DMS53 (cell line): ENCODE data around the gene BTBD8.
A peak's percentile ranks its signal among the peaks of the same experiment; 100 is the strongest.
"Not testable (repeated sequence)": the region's sequence is repeated elsewhere in the genome, so short reads cannot be mapped to it uniquely, and the experiment has no call there.

ENCODE experiments used
- DNase-seq: peaks from one replicate; lab custom pipeline; 2025; lab: John Stamatoyannopoulos, UW

BTBD8 gene

DNA sequence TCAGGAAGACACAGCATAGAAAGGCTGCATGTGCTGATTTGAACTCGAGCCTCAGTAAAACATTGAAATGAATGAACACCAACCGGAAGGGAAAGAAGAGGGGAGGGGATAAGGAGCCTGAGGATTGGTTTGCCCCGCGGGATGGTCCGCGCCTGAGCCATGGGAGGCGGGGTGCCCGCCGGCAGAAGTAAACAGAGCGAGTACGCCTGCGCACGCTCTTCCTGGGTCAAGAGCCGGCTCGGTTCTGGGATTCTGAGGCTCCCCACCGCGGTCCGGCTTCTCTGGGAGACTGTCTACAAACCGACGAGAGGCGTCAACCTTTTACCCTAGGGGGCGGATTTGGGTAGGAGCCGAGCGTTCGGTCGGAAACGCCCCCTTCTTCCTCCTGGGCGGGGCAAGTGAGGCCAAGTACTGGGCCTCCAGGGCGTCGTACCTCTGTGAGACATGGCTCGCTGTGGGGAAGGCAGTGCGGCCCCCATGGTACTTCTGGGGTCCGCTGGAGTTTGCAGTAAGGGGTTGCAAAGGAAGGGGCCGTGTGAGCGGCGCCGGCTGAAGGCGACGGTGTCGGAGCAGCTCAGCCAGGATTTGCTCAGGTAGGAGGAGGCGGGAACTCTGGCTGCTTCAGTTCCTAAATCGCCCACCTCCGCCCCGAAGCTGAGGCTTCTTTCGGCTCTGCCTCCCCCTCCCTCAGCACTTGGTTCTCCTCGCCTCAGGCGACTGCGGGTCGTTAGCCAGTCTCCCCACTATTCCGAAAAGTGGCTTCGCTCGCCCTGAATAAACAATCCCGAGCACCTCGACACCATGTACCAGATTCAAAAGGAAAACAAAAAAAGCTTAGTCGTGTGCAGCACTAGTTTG is at the start of gene BTBD8:
TSS of gene BTBD8 (plus strand) at position 218 of the 858 bp plus-strand sequence. CDS start at position 445, 227 bp downstream.
- peak; percentile 95 for DNase-seq

DNA sequence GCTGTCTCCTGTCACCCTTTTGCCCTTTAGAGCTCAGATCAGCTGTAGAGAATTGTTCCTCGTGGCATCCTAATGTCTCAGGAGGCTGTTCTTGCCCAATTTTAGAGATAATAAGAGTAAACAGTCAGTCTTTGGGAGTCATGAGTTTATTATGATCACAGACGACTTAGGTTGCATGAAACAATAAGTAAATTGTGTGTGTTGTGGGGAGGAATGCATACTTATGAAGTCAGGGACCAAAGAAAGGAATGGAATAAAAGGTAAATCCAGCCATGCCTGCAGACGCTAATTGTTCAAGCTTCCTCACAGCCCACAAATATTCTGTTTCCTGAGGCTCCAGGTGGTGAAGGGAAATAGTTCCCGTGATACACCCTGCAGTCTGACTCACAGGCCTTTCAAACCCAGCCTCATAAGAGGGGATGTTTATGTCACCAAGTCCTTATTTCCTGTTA is 49.5 kb upstream of the BTBD8 start:
- peak; percentile 94 for DNase-seq

DNA sequence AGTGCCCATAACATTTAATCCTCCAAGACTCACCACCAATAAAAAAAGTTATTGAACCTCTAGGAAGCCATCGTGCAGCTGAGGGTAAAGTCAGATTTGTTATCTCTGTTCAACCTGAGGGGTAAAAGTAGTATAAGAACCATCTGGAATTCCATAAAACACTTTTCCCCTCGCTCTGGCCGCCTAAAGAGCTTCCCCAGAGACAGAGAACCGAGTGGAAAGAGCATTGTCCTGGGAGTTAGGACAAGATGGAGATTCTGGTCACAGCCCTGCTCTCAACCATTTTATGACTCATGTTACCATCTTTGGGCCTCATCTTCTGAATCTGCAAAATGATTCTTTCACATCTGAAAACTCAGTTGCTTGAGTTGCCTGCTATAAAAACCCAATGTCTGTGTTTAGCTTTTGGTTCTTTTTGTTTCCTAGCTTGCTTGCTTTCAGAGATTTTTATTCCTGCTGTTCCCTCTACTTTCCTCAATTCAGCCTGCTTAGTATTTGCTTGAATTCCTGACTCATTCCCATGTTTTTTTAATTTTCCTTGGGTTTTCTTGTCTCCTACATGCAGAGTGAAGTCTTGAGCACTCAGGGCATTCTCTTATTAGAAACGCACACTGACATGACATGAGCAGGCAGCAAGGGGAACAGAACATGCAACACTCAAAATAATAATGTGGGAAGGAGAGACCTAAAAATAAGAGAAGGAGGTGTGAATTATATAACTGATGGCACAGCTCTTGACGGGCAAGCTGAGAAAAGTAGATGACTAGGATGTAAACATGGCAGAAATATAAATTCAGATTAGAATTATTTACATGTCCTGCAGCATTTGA is 48.6 kb upstream of the BTBD8 start:
- no peak for DNase-seq

DNA sequence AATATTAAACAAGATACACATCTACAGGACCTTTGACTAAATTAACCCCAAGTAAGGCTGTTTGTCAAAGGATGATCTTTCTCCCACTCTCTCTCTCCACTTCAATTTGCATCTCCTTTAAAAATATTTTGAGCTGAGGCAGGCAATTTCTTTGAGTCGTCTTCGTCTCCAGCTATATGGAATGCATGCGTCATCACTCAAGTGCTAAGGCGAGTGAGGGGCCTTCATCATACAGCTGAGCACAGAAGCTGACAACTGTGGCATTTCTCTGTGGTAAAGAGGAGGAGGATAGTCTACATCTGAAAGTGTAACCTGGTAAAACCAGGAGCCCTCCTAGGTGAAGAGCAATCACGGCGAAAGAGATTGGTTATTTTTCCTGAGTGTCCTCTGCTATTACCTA is 42.7 kb upstream of the BTBD8 start:
- DNase-seq, result no peak

DNA sequence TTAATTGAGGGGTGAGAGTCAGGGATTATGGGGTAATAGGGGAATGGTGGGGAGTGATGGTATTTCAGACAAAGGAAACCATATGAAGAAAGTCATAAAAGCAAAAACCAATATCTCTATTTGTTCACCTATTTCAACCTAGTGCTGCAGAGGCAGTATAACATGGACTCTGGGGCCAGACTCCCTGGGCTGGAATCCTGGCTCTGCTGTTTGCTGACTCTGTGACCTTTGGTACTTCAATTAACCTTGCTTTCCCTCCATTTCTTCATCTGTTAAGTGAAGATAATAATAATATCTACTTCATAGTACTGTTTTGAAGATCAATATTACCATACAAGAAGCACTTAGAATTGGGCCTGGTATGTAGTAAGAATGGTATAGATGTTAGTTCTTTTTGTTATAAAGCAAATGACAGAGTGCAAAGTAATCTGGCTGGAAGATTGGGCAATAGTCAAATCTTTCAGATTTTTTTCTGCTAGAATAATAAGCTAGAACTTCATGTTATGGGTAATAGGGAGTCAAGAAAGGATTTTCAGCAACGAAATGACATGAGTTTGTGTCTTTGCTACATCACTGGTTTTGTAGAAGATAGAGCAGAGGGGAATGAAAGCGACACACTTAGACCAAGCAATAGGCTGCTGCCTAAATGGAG is 41.3 kb upstream of the BTBD8 start:
- no peak for DNase-seq

DNA sequence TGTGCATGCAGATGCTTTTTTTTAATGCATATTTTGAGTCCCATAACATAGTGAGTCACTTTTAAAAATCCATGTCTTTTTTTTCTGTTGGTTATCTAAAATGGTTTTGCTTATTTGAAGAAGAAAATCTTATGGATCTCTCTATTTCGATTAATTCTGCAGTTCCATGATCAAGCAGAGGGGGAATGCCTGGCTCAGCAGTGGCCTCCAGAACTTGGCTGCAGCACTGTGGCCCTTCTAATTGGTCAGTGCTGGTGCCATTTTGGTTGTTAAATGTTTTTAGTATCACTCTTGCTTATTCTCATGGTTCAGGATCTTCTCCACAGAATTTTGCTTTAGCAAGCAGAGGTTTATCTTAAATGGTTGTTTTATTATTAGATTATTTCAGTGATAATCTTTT is 39.2 kb upstream of the BTBD8 start:
- no peak for DNase-seq

DNA sequence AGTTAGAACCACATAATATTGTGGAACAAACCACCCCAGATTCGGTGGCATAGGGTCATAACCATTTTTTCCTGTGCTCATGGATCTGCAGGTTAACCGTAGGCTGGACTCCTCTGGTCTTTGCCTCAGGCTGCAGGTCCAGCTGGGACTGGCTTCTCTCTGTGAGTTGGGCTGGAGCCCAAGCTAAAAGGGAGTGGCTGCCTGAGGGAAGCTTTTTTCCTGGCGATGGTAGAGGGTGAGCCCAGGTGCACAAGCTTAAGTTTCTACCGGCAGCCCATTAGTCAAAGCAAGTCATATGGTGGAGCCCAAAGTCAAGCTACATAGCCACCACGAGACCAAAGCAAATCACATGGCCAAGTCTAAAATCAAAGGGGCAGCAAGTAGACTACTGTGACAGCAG is 36.5 kb upstream of the BTBD8 start:
- no peak for DNase-seq

DNA sequence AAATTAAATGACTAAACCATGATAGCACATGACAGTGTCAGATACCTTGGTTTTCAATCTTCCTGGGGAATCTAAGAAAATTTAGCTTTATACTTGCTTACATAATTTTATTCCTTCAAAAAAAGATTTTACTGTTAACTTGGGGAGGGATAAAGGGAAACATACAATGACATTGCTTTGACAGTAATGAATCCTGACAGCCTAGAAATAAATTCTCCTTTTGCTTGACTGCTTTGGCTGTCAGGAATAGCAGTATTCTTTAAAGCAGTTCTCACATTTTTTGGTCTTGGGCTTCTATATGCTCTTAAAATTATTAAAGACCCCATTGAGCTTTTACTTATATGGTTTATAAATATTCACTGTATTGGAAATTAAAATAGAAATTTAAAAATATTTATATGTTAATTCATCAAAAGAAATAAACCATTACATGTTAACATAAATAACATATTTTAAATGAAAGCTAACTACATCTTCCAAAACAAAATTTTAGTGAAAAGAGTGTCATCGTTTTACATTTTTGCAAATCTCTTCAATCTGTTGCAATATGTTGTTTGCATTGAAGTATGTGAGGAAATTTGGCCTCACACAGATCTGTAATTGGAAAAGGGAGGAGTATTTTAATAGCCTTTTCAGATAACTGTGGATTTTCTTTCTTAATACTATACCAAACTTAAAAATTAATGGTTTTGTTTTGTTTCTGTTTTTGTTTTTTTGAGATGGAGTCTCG is 34.2 kb upstream of the BTBD8 start:
- DNase-seq, result no peak

DNA sequence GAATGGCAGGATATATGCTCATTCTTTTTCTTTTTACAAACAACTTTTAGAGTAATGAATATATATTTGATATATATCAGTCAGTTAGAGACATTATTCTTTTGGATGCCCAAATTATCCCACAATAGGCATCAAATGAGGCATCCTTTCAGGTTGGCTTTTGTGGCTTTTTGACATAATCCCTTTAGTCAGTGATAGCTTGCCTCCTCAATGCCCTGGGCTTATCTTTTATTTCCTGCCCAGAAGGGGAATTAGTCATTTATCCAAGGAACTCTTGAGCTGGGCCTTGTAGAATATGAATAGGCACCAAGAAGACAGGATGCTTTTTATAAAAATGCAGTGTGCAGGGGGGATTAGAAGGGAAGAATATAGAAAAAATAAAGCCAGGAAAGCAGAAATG is 28.2 kb upstream of the BTBD8 start:
- no peak for DNase-seq

DNA sequence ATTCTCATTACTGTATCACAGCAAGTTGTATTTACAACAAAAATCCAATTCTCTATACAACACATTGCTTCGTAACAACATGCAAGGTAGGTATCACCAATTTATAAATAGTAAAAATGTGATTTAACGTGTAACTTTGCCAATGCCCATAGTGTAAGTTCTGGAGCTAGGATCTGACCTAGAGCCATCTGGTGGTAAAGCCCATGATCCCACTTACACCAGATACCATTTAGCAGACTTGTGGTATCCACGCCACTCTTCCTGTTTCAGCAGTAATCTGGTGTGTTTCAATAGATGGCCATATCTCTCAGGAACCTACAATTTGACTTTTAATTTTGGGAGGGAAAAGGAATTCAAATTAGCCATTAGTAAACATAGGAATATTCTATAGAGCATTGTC is 15.1 kb upstream of the BTBD8 start:
- peak; percentile 37 for DNase-seq

DNA sequence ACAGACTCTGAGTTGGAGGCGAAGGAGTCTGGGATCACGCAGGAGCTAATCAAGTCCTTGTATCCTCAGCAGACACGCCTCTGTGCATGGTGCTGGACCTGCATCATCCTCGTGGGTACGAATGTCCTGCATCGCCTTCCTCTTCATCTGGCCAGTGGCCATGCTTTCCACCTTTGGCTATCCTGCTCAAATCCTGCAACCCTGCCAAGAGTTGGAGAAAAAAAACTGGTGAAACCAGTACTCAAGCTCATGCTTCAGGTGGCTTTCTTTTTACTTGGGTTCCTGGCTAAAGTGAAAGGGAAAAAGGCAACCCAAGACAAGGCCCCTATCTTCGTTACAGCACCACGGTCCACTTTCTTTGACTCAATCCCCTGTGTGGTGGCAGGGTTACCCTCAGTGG is 13.8 kb upstream of the BTBD8 start:
- peak; percentile 32 for DNase-seq

DNA sequence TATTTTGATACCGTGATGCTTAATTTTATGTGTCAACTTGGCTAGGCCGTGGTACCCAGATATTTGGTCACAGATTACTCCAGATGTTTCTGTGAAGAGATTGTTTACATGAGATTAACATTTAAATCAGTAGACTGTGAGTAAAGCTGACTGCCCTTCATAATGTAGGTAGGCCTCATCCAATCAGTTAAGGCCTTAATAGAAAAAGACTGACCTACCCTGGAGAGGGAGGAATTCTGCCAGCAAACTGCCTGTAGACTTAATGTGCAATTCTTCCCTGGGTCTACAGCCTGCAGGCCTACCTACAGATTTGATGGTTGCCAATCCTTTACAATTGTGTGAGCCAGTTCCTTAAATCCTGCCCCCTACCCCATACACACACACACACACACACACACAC is 9.3 kb upstream of the BTBD8 start:
- DNase-seq, result no peak

DNA sequence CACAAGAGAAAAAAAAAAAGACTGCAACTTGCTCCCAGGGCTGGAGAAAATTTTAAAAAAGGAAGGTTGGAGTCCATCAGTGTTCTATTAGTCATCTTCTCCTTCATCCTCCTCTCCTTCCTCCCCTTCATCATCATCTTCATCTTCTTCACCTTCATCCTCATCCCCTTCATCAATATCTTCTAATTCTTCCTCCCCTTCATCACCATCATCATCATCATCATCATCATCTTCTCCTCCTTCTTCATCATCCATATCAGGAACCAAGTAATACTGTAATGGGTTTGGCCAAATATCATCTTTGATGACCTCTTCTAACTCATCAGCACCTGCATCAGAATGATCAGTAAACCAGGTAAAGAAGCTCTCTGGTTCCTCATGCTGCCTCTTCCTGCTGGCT is 5.7 kb upstream of the BTBD8 start:
- DNase-seq, result not testable (repeated sequence)

DNA sequence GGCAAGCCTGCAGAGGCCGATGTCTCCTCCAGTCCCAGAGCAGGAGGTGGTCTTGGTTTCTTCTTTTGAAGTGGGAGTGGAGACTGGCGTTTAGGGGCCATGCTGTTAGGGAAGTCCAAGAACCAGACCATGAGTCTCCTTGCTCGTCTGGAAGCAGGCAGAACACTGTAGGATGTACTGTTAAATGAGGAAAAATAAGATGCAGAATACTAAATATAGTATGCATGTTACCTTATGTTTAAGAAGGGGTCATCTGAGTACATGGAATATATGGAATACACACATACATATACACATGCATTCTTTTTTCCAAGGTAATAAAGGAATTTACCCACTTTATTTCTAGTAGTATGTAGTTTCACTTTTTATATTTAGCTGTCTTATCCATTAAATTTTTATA is 4.8 kb upstream of the BTBD8 start, which contains the start of gene SETSIP:
TSS of gene SETSIP (minus strand) at position 101 of the 400 bp plus-strand sequence. CDS start at position 101, 0 bp downstream.
- DNase-seq, result no peak

DNA sequence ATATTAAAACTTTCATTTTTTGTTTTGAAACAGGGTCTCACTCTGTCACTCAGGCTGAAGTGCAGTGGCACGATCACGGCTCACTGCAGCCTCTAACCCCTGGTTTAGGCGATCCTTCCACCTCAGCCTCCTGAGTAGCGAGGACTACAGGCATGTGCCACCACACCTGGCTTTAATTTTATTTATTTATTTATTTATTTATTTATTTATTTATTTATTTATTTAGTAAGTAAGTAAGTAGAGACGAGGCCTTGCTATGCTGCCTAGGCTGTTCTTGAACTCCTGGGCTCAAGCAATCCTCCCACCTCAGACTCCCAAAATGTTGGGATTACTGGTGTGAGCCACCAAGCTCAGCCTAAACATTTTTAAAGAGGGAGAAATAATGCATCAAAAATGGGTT is 3.8 kb upstream of the BTBD8 start:
- DNase-seq, result no peak

DNA sequence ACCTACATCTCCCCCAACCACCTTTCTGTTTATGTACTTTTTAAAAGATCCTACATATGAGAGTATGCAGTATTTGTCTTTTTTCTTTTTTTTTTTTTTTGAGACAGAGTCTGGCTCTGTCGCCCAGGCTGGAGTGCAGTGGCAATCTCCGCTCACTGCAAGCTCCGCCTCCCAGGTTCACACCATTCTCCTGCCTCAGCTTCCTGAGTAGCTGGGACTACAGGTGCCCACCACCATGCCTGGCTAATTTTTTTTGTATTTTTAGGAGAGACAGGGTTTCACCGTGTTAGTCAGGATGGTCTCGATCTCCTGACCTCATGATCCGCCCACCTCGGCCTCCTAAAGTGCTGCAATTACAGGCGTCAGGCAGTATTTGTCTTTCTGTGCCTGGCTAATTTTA is 2.1 kb upstream of the BTBD8 start:
- not testable (repeated sequence) for DNase-seq

DNA sequence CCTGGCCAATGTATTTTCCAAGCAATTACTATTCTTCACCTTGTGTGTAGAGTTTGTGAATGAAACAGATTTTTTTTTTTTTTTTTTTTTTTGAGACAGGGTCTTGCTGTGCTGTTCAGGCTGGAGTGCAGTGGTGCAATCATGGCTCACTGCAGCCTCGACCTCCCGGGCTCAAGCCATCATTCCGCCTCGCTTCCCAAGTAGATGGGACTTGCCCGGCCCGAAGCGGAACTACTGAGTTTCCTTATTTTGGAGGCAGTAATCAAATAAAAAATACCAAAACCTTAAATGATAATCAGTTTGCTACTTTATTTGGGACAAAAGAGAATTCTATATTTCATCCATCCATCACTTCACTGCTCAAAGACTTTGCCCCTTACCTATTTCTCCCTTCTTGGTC is 704 bp upstream of the BTBD8 start:
- DNase-seq, result no peak

DNA sequence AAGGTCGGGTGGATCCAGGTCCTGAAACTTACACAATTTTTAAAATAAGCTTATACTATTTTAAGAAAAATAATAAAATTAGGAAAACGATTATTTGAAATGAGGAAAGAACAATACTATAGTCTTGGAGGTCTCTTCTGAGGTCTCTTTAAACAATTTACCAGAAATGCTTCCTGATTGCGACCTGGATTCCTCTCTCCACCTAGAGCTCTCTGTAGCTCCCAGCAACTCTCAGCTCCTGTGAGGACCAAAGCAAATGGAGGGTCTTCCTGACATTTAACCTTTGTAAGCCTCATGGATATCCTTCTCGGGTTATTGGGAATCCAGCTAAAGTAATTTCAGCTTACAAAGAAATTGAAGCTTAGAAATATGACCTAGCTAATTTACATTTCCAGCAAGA is 886 bp downstream of the BTBD8 start:
- no peak for DNase-seq

DNA sequence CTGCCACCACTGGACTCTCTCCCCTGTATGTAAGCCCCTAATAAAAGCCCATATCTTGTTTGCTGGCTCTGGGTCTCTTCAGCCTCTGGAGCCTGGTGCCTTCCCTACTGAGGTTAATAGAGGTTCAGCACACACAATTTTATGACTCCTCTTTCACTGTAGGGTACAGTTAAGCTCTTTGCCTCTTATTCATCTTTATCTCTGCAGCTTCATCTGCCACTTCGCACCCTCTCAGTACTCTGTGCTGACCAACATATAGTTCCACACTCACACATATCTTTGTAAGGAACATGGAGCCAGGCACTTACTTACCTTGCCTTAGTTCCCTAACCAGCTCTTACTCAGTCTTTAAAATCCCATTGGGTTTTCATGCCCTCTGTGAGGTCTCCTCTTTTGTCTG is 4.5 kb downstream of the BTBD8 start:
- no peak for DNase-seq

DNA sequence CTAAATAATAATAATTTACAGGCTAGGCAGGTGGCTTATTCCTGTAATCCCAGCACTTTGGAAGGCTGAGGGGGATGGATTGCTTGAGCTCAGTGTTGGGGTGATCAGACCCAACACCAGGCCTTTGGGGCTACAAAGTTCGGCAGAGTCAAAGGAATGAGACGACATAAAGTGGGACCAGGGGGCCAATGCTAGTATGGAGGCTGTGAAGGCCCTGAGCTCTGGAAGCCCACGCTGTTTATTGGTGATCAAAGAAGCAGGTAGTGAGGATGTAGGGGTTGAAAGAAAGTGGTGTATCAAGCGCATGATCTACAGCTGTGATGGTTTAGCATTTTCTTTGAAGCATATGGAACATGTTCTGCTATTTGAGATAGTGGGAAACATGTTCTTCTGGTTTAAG is 5.6 kb downstream of the BTBD8 start:
- peak; percentile 51 for DNase-seq

DNA sequence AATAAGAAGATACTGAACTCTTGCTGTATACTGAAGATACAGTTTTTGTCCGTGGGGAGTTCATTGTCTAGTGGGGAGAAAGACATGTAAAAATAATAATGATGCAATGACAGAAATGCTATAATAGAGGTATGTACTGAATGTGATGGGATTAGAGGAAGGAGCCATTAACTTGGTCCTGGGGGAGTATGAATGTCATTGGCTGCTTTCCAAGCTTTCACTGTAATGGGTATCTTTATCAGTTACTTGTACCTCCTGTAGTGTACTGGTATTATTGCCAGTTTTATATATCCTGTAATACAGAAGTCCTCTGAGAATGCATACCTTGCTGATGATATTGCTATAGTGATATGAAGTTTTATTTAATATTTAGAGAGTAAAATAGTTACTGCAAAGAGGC is 7.4 kb downstream of the BTBD8 start:
- no peak for DNase-seq

DNA sequence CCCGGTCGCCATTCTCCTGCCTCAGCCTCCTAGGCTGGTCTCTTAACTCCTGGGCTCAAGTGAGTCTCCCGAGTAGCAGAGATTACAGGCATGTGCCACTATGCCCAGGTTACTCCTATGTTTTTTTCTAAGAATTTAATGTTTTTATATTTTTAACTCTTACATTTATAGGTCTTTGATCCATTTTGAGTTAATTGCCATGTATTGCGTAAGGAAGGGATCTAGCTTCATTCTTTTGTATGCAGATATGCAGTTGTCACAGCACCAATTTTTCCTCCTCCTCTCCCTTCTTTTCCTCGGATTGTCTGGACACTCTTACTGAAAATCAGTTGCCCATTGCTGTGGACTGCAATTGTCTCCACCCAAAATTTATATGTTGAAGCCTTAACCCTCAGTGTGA is 11.5 kb downstream of the BTBD8 start:
- DNase-seq, result no peak
